ENCODE data around the gene FMN1.

DNA sequence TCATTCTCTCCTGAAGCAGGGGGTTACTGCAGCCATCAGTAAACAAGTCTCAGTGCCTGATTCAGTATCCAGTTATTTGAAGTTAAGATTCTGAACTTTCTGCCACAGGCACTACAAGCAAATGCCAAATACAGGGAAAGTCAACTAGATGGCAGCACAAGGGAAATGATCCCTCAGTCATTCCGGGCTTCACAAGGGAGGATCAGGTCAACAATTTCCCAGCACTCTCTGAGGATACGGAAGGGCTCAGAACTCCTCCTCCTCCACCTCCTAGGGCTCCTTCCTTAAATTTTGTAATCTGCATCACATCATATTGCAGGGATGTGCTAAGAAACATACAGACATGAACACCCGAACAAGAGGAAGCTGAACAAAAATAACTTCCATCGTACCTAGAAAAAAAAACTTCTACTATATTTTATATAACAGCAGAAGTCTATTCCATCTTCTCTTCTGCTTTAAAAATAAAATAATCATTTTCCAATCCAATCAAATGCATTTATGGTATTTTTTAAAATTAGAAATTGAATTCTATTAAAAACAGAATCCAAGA lies 187.1 kb downstream of the FMN1 start:
- no peak for TF ChIP-seq POLR2A (IDR thresholded peaks at IDR 0.05)
- TF ChIP-seq, protein P1, sequence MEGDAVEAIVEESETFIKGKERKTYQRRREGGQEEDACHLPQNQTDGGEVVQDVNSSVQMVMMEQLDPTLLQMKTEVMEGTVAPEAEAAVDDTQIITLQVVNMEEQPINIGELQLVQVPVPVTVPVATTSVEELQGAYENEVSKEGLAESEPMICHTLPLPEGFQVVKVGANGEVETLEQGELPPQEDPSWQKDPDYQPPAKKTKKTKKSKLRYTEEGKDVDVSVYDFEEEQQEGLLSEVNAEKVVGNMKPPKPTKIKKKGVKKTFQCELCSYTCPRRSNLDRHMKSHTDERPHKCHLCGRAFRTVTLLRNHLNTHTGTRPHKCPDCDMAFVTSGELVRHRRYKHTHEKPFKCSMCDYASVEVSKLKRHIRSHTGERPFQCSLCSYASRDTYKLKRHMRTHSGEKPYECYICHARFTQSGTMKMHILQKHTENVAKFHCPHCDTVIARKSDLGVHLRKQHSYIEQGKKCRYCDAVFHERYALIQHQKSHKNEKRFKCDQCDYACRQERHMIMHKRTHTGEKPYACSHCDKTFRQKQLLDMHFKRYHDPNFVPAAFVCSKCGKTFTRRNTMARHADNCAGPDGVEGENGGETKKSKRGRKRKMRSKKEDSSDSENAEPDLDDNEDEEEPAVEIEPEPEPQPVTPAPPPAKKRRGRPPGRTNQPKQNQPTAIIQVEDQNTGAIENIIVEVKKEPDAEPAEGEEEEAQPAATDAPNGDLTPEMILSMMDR (IDR thresholded peaks at IDR 0.05): peak in 1 of 7 experiments; percentile 4

Measured in body of pancreas (tissue), 4 donors.